BLaER1 treated with 17β-estradiol and CSF1 and Interleukin-3, amounts not matched to agents 10 nM and 100 nM (cell line): Measurements from ENCODE around the gene GPR141.

ENCODE experiments used
- H3K27ac ChIP-seq, 11 experiments: shearing (Covaris generic); formaldehyde crosslinking; 2 replicates each; pipeline ENCODE4 v1.8.1; 2022
- H3K27me3 ChIP-seq, 11 experiments: shearing (Covaris generic); formaldehyde crosslinking; 2 replicates each; pipeline ENCODE4 v1.8.1; 2022
- H3K36me3 ChIP-seq, 11 experiments: shearing (Covaris generic); formaldehyde crosslinking; 2 replicates each; pipeline ENCODE4 v1.8.1; 2022
- H3K4me1 ChIP-seq, 10 experiments: shearing (Covaris generic); formaldehyde crosslinking; 2 replicates each; pipeline ENCODE4 v1.8.1; 2022
- H3K4me2 ChIP-seq, 11 experiments: shearing (Covaris generic); formaldehyde crosslinking; 2 replicates each; pipeline ENCODE4 v1.8.1; 2022
- H3K4me3 ChIP-seq, 10 experiments: shearing (Covaris generic); formaldehyde crosslinking; 2 replicates each; pipeline ENCODE4 v1.8.1; 2022
- H3K9ac ChIP-seq, 11 experiments: shearing (Covaris generic); formaldehyde crosslinking; 2 replicates each; pipeline ENCODE4 v1.8.1; 2022
- H3K9me3 ChIP-seq, 11 experiments: shearing (Covaris generic); formaldehyde crosslinking; replicated peaks in 1 of 11; 2 replicates each; pipeline ENCODE4 v1.8.1; 2022
- H4K20me1 ChIP-seq, 11 experiments: shearing (Covaris generic); formaldehyde crosslinking; 2 replicates each; pipeline ENCODE4 v1.8.1; 2022
- Cebpa-rat ChIP-seq, 11 experiments: shearing (Covaris generic); IDR thresholded peaks; 2 replicates each; pipeline ENCODE4 v1.8.1; 2022

GPR141 gene

DNA sequence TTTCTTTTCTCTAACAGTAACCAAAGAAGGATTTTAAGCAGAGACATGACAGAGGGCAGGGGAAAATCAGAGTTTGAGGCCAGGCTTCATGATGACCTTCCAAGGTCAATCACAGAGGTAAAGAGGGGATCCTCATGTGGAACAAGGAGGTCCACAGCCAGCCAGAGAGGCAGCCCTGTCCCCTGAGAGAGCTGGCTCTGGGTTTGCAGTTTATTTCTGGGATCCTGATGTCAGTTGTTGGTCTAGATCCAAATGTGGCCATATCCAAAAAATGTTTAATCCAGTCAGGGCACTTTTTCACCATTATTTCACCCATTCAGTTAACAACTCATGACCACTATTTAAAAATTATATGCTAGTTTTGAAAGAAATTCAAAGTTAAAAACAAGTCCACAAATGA, 45.6 kb downstream of the GPR141 start:
- Histone ChIP-seq H3K4me2 (peak overlapping the region in 8 of 11 experiments; percentile 8 to 60 (median 32); a peak in 12 of 22 replicates), H3K4me1 (peaks cover 0 to 32% (median 15%) of the 10 kb centered on the region in 10 experiments; a peak in 14 of 20 replicates), H3K4me3 (no peak overlapping the region), H3K9ac (peak overlapping the region in 1 of 11 experiments; percentile 1; a peak in 2 of 22 replicates), H3K27ac (peak overlapping the region in 6 of 11 experiments; percentile 21 to 45 (median 26); a peak in 7 of 22 replicates), H3K9me3 (no peaks in the 10 kb centered on the region), H3K27me3 (no peaks in the 10 kb centered on the region), H3K36me3 (no peaks in the 10 kb centered on the region), H4K20me1 (no peaks in the 10 kb centered on the region)
- no peak for TF ChIP-seq Cebpa-rat (IDR thresholded peaks at IDR 0.05)

DNA sequence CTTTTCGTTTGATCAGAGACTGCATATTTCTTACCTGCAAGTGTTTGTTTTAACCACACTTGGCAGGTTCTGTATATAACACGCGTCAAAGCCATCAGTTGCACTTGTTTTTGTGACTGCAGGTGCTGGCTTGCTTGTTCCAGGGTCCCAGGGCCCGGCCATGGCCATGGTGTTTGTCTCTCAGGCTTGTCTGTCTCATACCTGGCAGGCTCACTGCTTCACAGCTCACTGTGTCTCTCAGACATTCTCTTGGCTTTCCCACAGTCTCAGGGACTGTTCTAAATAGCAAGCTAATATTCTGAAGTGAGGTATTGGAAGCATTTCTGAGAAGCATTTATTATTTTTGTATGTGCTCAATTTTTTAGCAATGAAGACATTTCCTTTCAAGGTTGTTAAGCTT, 46.9 kb downstream of the GPR141 start:
- H3K4me1 ChIP-seq, result peaks cover 0 to 32% (median 15%) of the 10 kb centered on the region in 10 experiments; a peak in 14 of 20 replicates
- no peak overlapping the region for H3K9ac ChIP-seq
- no peak for TF ChIP-seq Cebpa-rat (IDR thresholded peaks at IDR 0.05)
- no peak overlapping the region for H3K4me2 ChIP-seq
- H4K20me1 ChIP-seq, result no peaks in the 10 kb centered on the region
- H3K9me3 ChIP-seq, result no peaks in the 10 kb centered on the region
- no peaks in the 10 kb centered on the region for H3K36me3 ChIP-seq
- no peak overlapping the region for H3K4me3 ChIP-seq
- no peaks in the 10 kb centered on the region for H3K27me3 ChIP-seq
- no peak overlapping the region for H3K27ac ChIP-seq

DNA sequence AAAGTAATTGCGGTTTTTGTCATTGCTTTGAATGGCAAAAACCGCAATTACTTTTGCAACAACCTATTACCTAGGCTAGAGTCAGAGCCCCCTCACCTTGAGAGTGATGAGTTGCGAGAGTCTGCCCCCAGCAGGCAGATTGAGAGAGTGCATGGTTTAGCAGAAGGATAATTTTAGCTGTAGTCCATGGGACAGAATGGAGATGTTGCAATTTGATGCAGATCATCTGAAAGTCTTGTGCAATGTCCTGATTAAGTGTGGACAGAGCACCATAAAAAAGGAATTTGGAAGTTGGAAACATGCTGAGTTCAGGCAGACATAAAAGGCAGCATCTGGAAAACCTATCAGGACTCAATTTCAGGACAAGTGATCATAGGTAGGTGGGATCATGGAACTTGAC, 48.7 kb downstream of the GPR141 start:
- no peaks in the 10 kb centered on the region for H3K9me3 ChIP-seq
- H3K27ac ChIP-seq, result peak overlapping the region in 8 of 11 experiments; percentile 12 to 61 (median 38); a peak in 11 of 22 replicates
- peak overlapping the region in 1 of 11 experiments; percentile 17; a peak in 2 of 22 replicates for H3K9ac ChIP-seq
- peak; percentile 15 to 78 (median 56); a peak in 12 of 22 replicates for TF ChIP-seq Cebpa-rat (IDR thresholded peaks at IDR 0.05)
- peak overlapping the region in 7 of 11 experiments; percentile 5 to 74 (median 48); a peak in 12 of 22 replicates for H3K4me2 ChIP-seq
- H3K27me3 ChIP-seq, result no peaks in the 10 kb centered on the region
- H4K20me1 ChIP-seq, result no peaks in the 10 kb centered on the region
- H3K4me1 ChIP-seq, result peaks cover 0 to 32% (median 15%) of the 10 kb centered on the region in 10 experiments; a peak in 14 of 20 replicates
- no peak overlapping the region for H3K4me3 ChIP-seq
- H3K36me3 ChIP-seq, result no peaks in the 10 kb centered on the region

DNA sequence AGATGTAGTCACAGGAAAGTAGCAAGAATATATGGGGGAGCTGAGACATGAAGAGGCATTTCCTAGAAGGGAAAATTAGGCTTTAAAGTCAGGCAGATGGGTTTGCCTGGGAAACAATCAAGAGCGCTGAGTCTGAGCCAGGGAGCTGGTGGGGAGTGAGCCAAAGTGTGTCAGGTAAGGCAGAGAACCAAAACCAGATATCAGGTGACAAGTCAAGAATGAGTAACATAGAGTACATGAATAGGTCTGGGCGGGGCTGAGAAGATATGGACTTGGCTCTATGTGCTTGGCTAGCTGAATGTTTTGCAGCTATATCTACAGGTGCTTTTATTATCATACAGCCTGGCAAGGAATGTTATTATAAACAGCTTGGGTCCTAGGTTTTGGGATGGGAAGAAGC, 49.3 kb downstream of the GPR141 start:
- Histone ChIP-seq H3K9ac (peak overlapping the region in 1 of 11 experiments; percentile 17; a peak in 2 of 22 replicates), H3K27ac (peak overlapping the region in 8 of 11 experiments; percentile 12 to 61 (median 38); a peak in 11 of 22 replicates), H3K27me3 (no peaks in the 10 kb centered on the region), H3K4me1 (peaks cover 0 to 32% (median 15%) of the 10 kb centered on the region in 10 experiments; a peak in 14 of 20 replicates), H3K9me3 (no peaks in the 10 kb centered on the region), H3K36me3 (no peaks in the 10 kb centered on the region), H4K20me1 (no peaks in the 10 kb centered on the region), H3K4me3 (no peak overlapping the region), H3K4me2 (peak overlapping the region in 4 of 11 experiments; percentile 46 to 74 (median 52); a peak in 9 of 22 replicates)
- TF ChIP-seq Cebpa-rat (IDR thresholded peaks at IDR 0.05), result no peak

DNA sequence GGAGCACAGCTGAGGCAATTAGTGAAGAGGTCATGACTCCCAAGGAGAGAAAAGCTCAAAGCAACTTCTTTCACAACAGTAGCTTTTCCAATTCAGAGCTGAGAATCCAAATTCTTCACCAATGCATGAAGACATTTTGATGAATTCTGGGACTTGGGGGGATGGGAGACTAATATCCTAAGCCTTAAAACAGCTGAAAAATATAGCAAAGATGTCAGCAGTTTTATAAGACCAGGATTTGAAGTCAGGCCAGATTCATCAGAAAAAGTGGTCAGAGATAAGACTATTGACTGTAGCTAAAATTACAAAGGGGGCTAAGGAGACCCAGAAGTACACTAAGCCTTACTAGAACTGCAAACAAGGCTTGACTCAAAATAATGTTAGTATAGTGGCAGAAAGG, 51.6 kb downstream of the GPR141 start:
- Histone ChIP-seq H3K4me3 (no peak overlapping the region), H3K9me3 (no peaks in the 10 kb centered on the region), H3K9ac (no peak overlapping the region), H3K27ac (no peak overlapping the region), H3K4me1 (peaks cover 0 to 17% (median 8%) of the 10 kb centered on the region in 10 experiments; a peak in 14 of 20 replicates), H3K36me3 (no peaks in the 10 kb centered on the region), H3K4me2 (no peak overlapping the region), H3K27me3 (no peaks in the 10 kb centered on the region), H4K20me1 (no peaks in the 10 kb centered on the region)
- TF ChIP-seq Cebpa-rat (IDR thresholded peaks at IDR 0.05), result no peak

DNA sequence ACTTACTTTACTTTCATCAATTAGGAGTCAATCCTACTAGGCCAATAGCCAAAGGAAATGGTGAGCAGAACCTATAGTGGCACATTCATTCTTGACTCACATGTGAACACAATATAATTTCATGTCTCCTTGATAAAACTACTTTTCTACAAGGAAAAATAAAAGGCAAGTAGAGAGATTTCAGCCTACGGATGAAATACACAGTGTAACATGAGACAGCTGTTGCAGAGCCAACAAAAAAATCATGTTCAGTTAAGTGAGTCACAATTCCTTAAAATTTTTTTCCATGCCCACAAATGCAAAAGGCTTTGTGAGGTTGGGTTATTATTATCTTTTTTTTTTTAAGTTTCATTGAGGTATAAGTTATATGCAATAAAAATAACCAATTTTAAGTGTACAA, 54.8 kb downstream of the GPR141 start:
- Histone ChIP-seq H3K27ac (no peak overlapping the region), H3K9ac (no peak overlapping the region), H3K9me3 (0 out of 22 replicates have a peak, but pooled peaks cover 0 to 4% (median 0%) of the 10 kb centered on the region in 11 experiments), H3K4me2 (no peak overlapping the region), H4K20me1 (no peaks in the 10 kb centered on the region), H3K4me1 (peaks cover 0 to 7% (median 0%) of the 10 kb centered on the region in 10 experiments; a peak in 1 of 20 replicates), H3K27me3 (no peaks in the 10 kb centered on the region), H3K36me3 (no peaks in the 10 kb centered on the region), H3K4me3 (no peak overlapping the region)
- TF ChIP-seq Cebpa-rat (IDR thresholded peaks at IDR 0.05), result no peak

DNA sequence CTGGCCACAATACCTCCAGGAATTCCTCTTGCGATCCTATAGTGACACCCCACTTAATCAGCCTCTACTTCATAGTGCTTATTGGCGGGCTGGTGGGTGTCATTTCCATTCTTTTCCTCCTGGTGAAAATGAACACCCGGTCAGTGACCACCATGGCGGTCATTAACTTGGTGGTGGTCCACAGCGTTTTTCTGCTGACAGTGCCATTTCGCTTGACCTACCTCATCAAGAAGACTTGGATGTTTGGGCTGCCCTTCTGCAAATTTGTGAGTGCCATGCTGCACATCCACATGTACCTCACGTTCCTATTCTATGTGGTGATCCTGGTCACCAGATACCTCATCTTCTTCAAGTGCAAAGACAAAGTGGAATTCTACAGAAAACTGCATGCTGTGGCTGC, 56.8 kb downstream of the GPR141 start:
- Histone ChIP-seq H3K9me3 (0 out of 22 replicates have a peak, but pooled peaks cover 0 to 4% (median 0%) of the 10 kb centered on the region in 11 experiments), H3K27me3 (no peaks in the 10 kb centered on the region), H3K9ac (no peak overlapping the region), H3K4me3 (no peak overlapping the region), H3K4me2 (no peak overlapping the region), H3K27ac (no peak overlapping the region), H3K4me1 (peaks cover 0 to 7% (median 0%) of the 10 kb centered on the region in 10 experiments; a peak in 1 of 20 replicates), H3K36me3 (no peaks in the 10 kb centered on the region), H4K20me1 (no peaks in the 10 kb centered on the region)
- TF ChIP-seq Cebpa-rat (IDR thresholded peaks at IDR 0.05), result no peak

DNA sequence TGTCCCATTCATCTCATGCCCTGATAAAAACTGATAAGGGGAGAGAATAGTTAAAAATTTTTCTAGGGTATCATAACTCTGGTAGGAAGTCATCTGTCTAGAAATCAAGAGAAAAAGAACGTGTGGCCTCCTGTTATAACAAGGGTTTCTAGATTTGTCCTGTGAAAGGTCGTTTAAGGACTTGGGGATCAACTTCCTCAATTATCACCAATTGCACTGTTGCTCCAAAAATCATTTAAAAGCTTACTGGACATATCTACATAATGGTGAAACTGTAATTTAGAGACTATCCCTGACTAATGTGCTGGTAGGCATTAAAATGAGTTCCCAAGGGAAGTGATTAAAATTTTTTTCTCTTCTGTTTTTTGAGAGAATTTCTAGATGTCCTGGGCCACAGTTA, 58.2 kb downstream of the GPR141 start:
- peak overlapping the region in 1 of 11 experiments; percentile 19; a peak in 1 of 22 replicates for H3K4me2 ChIP-seq
- no peaks in the 10 kb centered on the region for H3K36me3 ChIP-seq
- no peaks in the 10 kb centered on the region for H4K20me1 ChIP-seq
- no peak overlapping the region for H3K9ac ChIP-seq
- no peaks in the 10 kb centered on the region for H3K27me3 ChIP-seq
- H3K27ac ChIP-seq, result no peak overlapping the region
- peaks cover 0 to 7% (median 0%) of the 10 kb centered on the region in 10 experiments; a peak in 1 of 20 replicates for H3K4me1 ChIP-seq
- H3K4me3 ChIP-seq, result no peak overlapping the region
- 0 out of 22 replicates have a peak, but pooled peaks cover 0 to 4% (median 0%) of the 10 kb centered on the region in 11 experiments for H3K9me3 ChIP-seq
- no peak for TF ChIP-seq Cebpa-rat (IDR thresholded peaks at IDR 0.05)

DNA sequence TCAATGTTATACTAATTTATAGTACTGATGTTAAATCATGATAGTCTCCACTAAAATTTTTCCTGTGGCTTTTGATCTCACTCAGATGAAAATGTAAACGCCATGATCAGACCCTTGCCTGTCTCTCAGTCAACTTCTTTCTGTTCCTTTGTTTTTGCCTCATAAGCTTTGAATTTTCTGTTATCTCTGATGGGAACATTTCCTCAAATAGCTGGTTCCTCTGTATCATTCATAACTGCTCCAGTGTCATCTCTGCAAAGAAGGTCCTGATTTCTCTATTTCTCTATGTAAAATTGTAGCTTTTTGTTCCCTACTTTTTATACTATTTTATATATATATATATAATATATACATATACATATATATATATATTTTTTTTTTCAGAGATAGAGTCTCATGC, 67.5 kb downstream of the GPR141 start:
- Histone ChIP-seq H4K20me1 (no peaks in the 10 kb centered on the region), H3K36me3 (no peaks in the 10 kb centered on the region), H3K27ac (no peak overlapping the region), H3K9me3 (no peaks in the 10 kb centered on the region), H3K4me2 (0 out of 22 replicates have a peak overlapping the region, but pooled peaks of 1 of the 11 experiments have one; percentile 36), H3K27me3 (no peaks in the 10 kb centered on the region), H3K4me1 (peaks cover 0 to 8% (median 0%) of the 10 kb centered on the region in 10 experiments; a peak in 2 of 20 replicates), H3K4me3 (no peak overlapping the region), H3K9ac (no peak overlapping the region)
- TF ChIP-seq Cebpa-rat (IDR thresholded peaks at IDR 0.05), result no peak
